HG03575 (cell line): Measurements from ENCODE around the gene SIX5.

Source experiments
- ATAC-seq: cut with Tn5 transposase; IDR thresholded peaks from one replicate; pipeline ENCODE4 v1.9.1; 2021; ENCODE audit not compliant: unreplicated experiment, insufficient number of reproducible peaks, low FRiP score; ENCODE audit errors: extremely low read depth

SIX5 gene

GRCh38 chr19:45779231-45780145 lies 10.4 kb upstream of the SIX5 start:
- ATAC-seq = peak; percentile 59

GRCh38 chr19:45778010-45778661 lies 9.1 kb upstream of the SIX5 start:
- ATAC-seq = no peak

- ATAC-seq = no peak
Measured at GRCh38 chr19:45777395-45777961, 8.4 kb upstream of the SIX5 start.

GRCh38 chr19:45774765-45775164 lies 5.7 kb upstream of the SIX5 start:
- ATAC-seq = no peak

- ATAC-seq = no peak
Measured at GRCh38 chr19:45773384-45773783, 4.3 kb upstream of the SIX5 start.

- ATAC-seq = no peak
Measured at GRCh38 chr19:45772912-45773311, 3.9 kb upstream of the SIX5 start.

- no peak for ATAC-seq
Measured at GRCh38 chr19:45772130-45772840, 3.2 kb upstream of the SIX5 start.

- ATAC-seq = no peak
Measured at GRCh38 chr19:45771311-45771933, 2.4 kb upstream of the SIX5 start.

GRCh38 chr19:45770192-45771101 lies 1.4 kb upstream of the SIX5 start:
- no peak for ATAC-seq

GRCh38 chr19:45769821-45770191 lies 754 bp upstream of the SIX5 start:
- no peak for ATAC-seq

GRCh38 chr19:45768655-45768983 lies 433 bp downstream of the SIX5 start:
- ATAC-seq = no peak

GRCh38 chr19:45767881-45768654 lies 984 bp downstream of the SIX5 start:
- no peak for ATAC-seq

GRCh38 chr19:45767410-45767880 lies 1.6 kb downstream of the SIX5 start:
- ATAC-seq = no peak

- no peak for ATAC-seq
Measured at GRCh38 chr19:45766869-45767346, 2.1 kb downstream of the SIX5 start.

GRCh38 chr19:45766296-45766868 lies 2.7 kb downstream of the SIX5 start:
- ATAC-seq = no peak

GRCh38 chr19:45765702-45766295 lies 3.3 kb downstream of the SIX5 start:
- ATAC-seq = no peak
